ENCODE measurements around the gene CARD19.

CARD19 gene, protein sequence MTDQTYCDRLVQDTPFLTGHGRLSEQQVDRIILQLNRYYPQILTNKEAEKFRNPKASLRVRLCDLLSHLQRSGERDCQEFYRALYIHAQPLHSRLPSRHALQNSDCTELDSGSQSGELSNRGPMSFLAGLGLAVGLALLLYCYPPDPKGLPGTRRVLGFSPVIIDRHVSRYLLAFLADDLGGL

DNA sequence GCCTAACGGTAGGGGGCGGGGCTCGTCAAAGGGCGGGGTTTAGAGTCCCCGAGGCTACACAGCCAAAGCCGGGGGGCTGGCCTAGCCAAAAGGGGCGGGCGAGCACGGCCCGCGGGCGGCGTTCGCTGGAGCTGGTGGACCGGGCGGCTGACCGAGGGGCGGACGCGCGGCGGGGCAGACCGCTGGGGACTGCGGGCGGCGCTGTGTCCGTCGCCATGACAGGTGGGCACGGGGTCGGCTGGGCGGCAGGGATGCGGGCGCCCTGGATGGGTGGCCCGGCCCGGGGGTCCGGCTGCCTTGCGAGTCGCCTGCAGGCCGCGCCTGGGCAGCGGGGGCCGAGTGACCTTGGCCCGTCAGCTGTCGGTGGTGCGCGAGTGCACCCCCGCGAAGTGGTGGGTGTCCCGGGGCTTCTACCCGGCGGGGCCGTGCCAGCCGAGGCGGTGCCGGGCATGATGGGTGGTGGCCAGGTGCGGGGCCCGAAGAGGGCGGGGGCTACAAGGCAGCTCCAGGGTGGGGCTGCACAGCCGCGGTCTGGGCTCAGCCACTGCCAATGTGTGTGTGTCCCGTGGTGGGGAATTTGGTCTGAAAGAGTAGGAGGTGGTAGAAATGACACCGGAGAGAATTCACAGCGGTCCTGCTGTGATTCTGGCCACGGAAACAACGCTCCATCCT is at the start of gene CARD19:
Gene CARD19, plus strand, starts transcription at position 87 of the 672 bp plus-strand sequence. Its CDS starts 129 bp downstream, at position 216.
- peak; percentile 50 for DNase-seq (ENCODE audit: low read depth)
- TF ChIP-seq, protein P1, sequence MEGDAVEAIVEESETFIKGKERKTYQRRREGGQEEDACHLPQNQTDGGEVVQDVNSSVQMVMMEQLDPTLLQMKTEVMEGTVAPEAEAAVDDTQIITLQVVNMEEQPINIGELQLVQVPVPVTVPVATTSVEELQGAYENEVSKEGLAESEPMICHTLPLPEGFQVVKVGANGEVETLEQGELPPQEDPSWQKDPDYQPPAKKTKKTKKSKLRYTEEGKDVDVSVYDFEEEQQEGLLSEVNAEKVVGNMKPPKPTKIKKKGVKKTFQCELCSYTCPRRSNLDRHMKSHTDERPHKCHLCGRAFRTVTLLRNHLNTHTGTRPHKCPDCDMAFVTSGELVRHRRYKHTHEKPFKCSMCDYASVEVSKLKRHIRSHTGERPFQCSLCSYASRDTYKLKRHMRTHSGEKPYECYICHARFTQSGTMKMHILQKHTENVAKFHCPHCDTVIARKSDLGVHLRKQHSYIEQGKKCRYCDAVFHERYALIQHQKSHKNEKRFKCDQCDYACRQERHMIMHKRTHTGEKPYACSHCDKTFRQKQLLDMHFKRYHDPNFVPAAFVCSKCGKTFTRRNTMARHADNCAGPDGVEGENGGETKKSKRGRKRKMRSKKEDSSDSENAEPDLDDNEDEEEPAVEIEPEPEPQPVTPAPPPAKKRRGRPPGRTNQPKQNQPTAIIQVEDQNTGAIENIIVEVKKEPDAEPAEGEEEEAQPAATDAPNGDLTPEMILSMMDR (IDR thresholded peaks at IDR 0.05; ENCODE audit: insufficient read depth, low read depth, low read length, missing control alignments): no peak
- H3K4me3 ChIP-seq (ENCODE audit: low read depth, low read length): peak within 1 kb of the TSS; percentile 77

DNA sequence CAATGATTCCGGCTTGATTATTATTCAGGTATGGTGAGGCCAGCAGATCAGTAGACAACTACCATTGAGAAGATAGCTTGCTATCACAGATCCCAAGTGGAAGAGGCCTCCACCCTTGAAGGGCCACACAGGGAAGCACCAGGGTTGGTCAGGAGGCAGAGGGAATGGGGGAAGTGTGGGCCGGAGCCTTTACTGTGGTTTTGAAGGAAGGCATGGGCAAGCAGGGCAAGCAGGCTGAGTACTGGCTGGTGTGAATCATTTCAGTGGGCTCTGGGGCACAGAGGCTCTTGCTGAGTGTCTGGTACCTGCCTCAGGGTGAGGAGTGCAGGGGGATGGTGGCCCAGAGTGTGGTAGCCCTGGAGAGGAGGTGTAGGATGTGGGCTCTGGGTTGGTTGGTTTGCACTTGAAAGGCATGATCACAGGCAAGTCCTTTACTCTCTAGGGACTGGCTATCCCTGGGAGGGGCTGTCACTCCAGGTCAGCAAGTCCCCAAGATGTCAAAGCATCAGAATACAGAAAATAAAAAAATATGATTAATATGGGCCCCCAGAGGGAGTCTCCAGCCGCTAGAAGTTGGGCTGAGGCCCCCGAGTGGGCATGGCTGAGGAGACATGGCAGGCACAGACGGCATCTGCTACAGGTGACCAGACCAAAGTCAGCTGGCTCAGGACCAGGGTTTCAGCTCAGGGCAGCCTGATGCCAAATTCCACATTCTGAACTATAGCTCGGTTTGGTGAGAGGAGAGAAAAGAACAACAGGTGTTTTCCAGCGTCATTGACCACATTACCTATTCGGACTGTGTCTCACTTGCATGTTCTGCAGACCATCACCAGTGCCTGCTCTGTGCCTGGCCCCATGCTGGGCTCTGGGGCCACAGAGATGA is 47.2 kb upstream of the CARD19 start:
- H3K4me3 ChIP-seq (ENCODE audit: low read depth, low read length): no peak overlapping the region
- DNase-seq (ENCODE audit: low read depth): no peak
- TF ChIP-seq, protein P1 (IDR thresholded peaks at IDR 0.05; ENCODE audit: insufficient read depth, low read depth, low read length, missing control alignments): no peak

DNA sequence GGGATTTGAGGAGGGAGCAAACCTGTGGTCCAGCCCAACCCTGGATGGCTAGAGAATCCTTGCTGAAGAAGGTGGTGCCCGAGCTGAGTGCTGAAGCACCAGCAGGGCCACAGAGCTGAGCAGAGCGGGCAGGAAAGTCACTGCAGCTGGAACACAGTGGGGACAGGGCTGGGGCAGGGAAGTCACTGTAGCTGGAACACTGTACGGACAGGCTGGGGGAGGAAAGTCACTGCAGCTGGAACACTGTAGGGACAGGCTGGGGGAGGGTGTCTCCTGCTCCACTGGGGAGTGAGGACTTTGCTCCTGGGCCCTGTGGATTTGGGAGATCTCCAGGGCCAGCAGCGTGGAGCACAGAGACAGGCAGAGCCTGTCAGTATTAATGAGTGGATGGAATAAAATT is 46.5 kb upstream of the CARD19 start:
- DNase-seq (ENCODE audit: low read depth): no peak
- no peak overlapping the region for H3K4me3 ChIP-seq (ENCODE audit: low read depth, low read length)
- TF ChIP-seq, protein P1 (IDR thresholded peaks at IDR 0.05; ENCODE audit: insufficient read depth, low read depth, low read length, missing control alignments): no peak

GRCh38 chr9:93050231-93050630 is 45.8 kb upstream of the CARD19 start:
- no peak overlapping the region for H3K4me3 ChIP-seq (ENCODE audit: low read depth, low read length)
- TF ChIP-seq, protein P1 (IDR thresholded peaks at IDR 0.05; ENCODE audit: insufficient read depth, low read depth, low read length, missing control alignments): no peak

GRCh38 chr9:93051680-93052089 is 44.3 kb upstream of the CARD19 start:
- TF ChIP-seq, protein P1 (IDR thresholded peaks at IDR 0.05; ENCODE audit: insufficient read depth, low read depth, low read length, missing control alignments): no peak
- H3K4me3 ChIP-seq (ENCODE audit: low read depth, low read length): no peak overlapping the region
- DNase-seq (ENCODE audit: low read depth): no peak

More at GRCh38 chr9:93050231-93050630, 45.8 kb upstream of the CARD19 start:
- no peak for DNase-seq (ENCODE audit: low read depth)

- no peak overlapping the region for H3K4me3 ChIP-seq (ENCODE audit: low read depth, low read length)
- TF ChIP-seq, protein P1 (IDR thresholded peaks at IDR 0.05; ENCODE audit: insufficient read depth, low read depth, low read length, missing control alignments): no peak
- DNase-seq (ENCODE audit: low read depth): no peak
Observed at GRCh38 chr9:93052791-93053540, 43.1 kb upstream of the CARD19 start.

All from GM12865 (cell line).